Neural crest cell (in vitro differentiated cells): ENCODE results near the gene PPP3CA. TPM values are rescaled to one million over a fixed set of nuclear protein-coding genes. Genes with fewer than 3 reads are reported as not detected.

Source experiments
- DNase-seq: peaks from one replicate; pipeline ENCODE4 v3.0.0; 2021; ENCODE audit warnings: low read depth, mixed read lengths, low spot score
- H3K27ac Mint-ChIP-seq: one replicate; pipeline ENCODE4 v1.8.0; 2021; ENCODE audit warnings: mild to moderate bottlenecking, mixed read lengths; ENCODE audit not compliant: unreplicated experiment
- H3K27me3 Mint-ChIP-seq: 2 replicates; pipeline ENCODE4 v1.8.0; 2021; ENCODE audit warnings: low read depth, mild to moderate bottlenecking, mixed read lengths
- H3K36me3 Mint-ChIP-seq: 2 replicates; pipeline ENCODE4 v1.8.0; 2021; ENCODE audit warnings: low read depth, mild to moderate bottlenecking, mixed read lengths
- H3K4me1 Mint-ChIP-seq: 2 replicates; pipeline ENCODE4 v1.8.0; 2021; ENCODE audit warnings: mixed read lengths
- H3K4me3 Mint-ChIP-seq: one replicate; pipeline ENCODE4 v1.8.0; 2021; ENCODE audit warnings: mild to moderate bottlenecking, mixed read lengths
- H3K9me3 Mint-ChIP-seq: 2 replicates; pipeline ENCODE4 v1.8.0; 2021; ENCODE audit warnings: mixed read lengths
- total RNA-seq: library from RNA; stranded (reverse); gene quantifications from 2 replicates; pipeline ENCODE4 v1.2.1, GENCODE V29; 2021
- TF ChIP-seq, protein P1 (sequence below): fragments of 200-600 bp; sonication (generic); conservative IDR thresholded peaks from 2 replicates; pipeline ENCODE4 v1.5.0; 2021; ENCODE audit warnings: antibody characterized with exemption, mild to moderate bottlenecking

PPP3CA gene
- total RNA-seq, 1 donor from 2014 or later = 12.2 TPM

DNA sequence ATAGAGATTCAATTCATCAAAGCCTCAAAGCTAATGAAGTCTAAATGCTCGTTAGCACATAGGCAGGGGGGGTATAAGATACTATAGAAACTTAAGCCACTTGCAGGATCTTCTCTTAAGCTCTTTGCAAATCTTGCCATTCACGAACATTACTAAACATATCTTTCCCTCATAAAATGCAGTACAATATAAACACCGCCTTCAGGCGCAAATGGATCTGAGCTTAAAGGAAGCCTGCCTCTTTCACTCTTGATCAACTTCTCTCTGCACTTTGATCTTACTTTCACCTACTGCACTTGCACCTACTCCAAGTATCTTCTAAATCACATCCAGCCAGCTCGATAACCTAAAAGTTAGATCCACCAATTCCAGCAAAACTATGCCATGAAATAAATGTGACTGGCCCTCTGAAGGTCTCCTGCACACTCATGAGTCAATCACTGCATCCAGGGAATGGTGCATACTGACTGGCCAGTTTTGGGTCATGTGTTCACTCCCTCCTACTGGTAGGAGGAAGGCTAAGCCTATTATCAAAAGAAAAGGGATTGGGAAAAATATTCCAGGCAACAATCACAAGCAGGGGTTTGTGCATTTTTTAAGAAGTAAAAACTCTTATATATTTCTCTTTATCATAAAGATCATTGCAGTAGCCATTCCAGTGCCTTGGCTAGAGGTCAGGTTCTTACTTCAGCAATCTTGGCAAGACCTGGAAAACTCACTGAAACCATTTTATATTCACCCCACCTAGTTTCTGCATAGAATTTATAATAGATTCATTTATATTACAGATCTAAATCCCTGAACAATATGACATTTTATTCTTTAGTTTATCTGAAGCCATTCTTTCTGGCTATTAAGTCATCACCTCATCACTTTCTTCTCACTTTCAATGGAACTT, 222.0 kb downstream of the PPP3CA start:
- peaks cover 6% of the 10 kb centered on the region for H3K36me3 Mint-ChIP-seq
- H3K9me3 Mint-ChIP-seq = peaks cover 9% of the 10 kb centered on the region
- no peak overlapping the region for H3K4me3 Mint-ChIP-seq
- no peaks in the 10 kb centered on the region for H3K4me1 Mint-ChIP-seq
- no peak for DNase-seq
- H3K27me3 Mint-ChIP-seq = no peaks in the 10 kb centered on the region
- no peak overlapping the region for H3K27ac Mint-ChIP-seq
- TF ChIP-seq, protein P1, sequence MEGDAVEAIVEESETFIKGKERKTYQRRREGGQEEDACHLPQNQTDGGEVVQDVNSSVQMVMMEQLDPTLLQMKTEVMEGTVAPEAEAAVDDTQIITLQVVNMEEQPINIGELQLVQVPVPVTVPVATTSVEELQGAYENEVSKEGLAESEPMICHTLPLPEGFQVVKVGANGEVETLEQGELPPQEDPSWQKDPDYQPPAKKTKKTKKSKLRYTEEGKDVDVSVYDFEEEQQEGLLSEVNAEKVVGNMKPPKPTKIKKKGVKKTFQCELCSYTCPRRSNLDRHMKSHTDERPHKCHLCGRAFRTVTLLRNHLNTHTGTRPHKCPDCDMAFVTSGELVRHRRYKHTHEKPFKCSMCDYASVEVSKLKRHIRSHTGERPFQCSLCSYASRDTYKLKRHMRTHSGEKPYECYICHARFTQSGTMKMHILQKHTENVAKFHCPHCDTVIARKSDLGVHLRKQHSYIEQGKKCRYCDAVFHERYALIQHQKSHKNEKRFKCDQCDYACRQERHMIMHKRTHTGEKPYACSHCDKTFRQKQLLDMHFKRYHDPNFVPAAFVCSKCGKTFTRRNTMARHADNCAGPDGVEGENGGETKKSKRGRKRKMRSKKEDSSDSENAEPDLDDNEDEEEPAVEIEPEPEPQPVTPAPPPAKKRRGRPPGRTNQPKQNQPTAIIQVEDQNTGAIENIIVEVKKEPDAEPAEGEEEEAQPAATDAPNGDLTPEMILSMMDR = no peak

DNA sequence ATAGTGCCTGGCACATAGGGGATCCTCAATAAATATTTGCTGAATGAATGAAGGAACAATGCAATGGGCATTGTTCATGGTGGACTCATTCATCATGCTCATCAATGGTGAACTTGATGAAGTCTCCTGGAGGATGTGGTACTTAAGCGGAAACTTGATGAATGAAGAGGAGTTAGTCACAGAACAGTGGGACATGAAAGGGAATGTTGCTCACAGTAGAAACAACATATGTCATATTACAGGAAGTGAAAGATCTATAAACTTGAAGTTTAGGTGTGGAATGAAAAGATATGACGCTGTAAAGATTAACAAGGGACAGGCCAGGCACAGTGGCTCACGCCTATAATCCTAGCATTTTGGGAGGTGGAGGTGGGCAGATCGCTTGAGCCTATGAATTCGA, 224.1 kb downstream of the PPP3CA start:
- peaks cover 10% of the 10 kb centered on the region for H3K4me1 Mint-ChIP-seq
- H3K36me3 Mint-ChIP-seq = no peaks in the 10 kb centered on the region
- H3K9me3 Mint-ChIP-seq = peaks cover 6% of the 10 kb centered on the region
- no peak for DNase-seq
- TF ChIP-seq, protein P1 = no peak
- no peaks in the 10 kb centered on the region for H3K27me3 Mint-ChIP-seq
- no peak overlapping the region for H3K4me3 Mint-ChIP-seq
- H3K27ac Mint-ChIP-seq = no peak overlapping the region

DNA sequence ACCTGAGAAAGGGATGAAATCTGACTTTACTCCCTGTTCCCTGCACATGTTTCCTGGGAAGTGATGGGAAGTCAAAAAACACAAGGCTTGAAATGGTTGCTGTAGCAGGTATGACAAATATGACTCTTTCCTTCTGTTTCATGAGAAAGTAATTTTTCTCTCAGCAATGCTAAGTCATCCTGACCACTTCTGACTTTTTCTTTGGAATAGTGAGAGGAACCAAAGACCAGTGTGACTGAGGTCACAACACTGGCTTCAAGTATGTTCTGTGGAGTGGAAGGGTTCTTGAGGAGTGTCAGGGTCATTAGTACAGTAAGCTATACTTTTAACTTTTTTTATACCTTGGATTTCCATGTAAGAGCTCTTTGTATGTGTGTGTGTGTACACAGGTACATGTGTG, 225.3 kb downstream of the PPP3CA start:
- Mint-ChIP-seq H3K36me3 (no peaks in the 10 kb centered on the region), H3K4me1 (peaks cover 10% of the 10 kb centered on the region), H3K27me3 (no peaks in the 10 kb centered on the region), H3K27ac (no peak overlapping the region), H3K4me3 (no peak overlapping the region), H3K9me3 (peaks cover 6% of the 10 kb centered on the region)
- TF ChIP-seq, protein P1 = no peak
- no peak for DNase-seq

DNA sequence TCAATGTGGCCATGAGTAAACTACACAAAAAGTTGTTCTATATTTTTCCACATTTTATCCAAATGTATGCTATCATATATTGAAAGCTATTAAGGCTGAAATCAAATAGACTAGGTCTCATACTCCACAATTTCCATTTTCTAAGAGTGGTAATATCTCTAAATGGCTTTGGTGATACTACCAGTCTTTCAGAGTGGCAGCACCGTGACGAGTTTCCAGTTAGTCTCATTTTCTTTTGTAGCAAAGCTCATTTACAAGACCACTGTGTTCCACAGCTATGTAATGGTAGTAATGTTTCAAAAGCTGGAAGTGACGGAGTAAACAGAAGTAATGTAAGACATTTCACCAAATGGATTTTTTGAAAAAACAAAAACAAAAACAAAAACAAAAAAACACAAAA, 228.2 kb downstream of the PPP3CA start:
- peaks cover 29% of the 10 kb centered on the region for H3K4me1 Mint-ChIP-seq
- no peaks in the 10 kb centered on the region for H3K36me3 Mint-ChIP-seq
- peaks cover 3% of the 10 kb centered on the region for H3K9me3 Mint-ChIP-seq
- no peak overlapping the region for H3K4me3 Mint-ChIP-seq
- peaks cover 2% of the 10 kb centered on the region for H3K27me3 Mint-ChIP-seq
- no peak overlapping the region for H3K27ac Mint-ChIP-seq
- TF ChIP-seq, protein P1 = no peak
- no peak for DNase-seq

DNA sequence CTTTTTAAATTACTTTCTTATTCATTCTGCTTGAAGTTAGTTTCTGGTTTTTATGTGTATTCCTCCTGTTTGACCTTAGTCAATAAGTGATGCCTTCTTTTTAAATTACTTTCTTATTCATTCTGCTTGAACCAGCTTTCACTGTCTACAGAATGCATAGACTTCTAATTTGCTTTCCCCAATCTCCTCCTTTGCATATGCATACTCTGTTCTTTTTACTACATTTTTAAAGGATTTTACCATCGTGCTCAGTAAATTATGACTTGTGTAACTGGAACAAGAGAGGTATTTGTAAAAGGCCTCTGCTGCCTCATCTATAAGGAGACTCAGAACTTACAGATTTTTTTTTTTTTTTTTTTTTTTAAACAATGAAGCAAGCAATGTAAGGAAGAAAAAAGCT, 228.7 kb downstream of the PPP3CA start:
- H3K9me3 Mint-ChIP-seq = peaks cover 3% of the 10 kb centered on the region
- no peak overlapping the region for H3K4me3 Mint-ChIP-seq
- no peaks in the 10 kb centered on the region for H3K36me3 Mint-ChIP-seq
- no peak overlapping the region for H3K27ac Mint-ChIP-seq
- peaks cover 33% of the 10 kb centered on the region for H3K4me1 Mint-ChIP-seq
- DNase-seq = no peak
- TF ChIP-seq, protein P1 = no peak
- H3K27me3 Mint-ChIP-seq = peaks cover 2% of the 10 kb centered on the region
